Thoracic aorta (tissue), 2 donors: ENCODE results near the gene COL25A1. TPM values are rescaled to one million over a fixed set of nuclear protein-coding genes. Genes with fewer than 3 reads are reported as not detected.
A peak's percentile ranks its signal among the peaks of the same experiment; 100 is the strongest.

ENCODE experiments used
- ATAC-seq: fragments of 150-250 bp; one replicate; pipeline ENCODE4 v1.8.0; 2017; ENCODE audit warnings: low read depth; ENCODE audit not compliant: insufficient number of reproducible peaks, low FRiP score
- DNase-seq: peaks from one replicate; pipeline ENCODE4 v3.0.0-alpha.2; 2020; ENCODE audit warnings: low spot score
- H3K27ac ChIP-seq, 2 donors: fragments of 200-600 bp; sonication (generic); 1 replicate in 1 of 2; 2 replicates in 1 of 2; pipeline ENCODE4 v1.5.1; 2016; ENCODE audit warnings: mild to moderate bottlenecking in 2 of 2, moderate library complexity in 2 of 2
- H3K27me3 ChIP-seq: fragments of 200-600 bp; sonication (generic); replicated peaks from 2 replicates; pipeline ENCODE4 v1.6.0; 2016; ENCODE audit warnings: mild to moderate bottlenecking; ENCODE audit not compliant: insufficient read depth
- H3K36me3 ChIP-seq: fragments of 200-600 bp; sonication (generic); one replicate; pipeline ENCODE4 v1.5.1; 2016
- H3K4me1 ChIP-seq, 2 donors: fragments of 200-600 bp; sonication (generic); 1 replicate in 1 of 2; 2 replicates in 1 of 2; pipeline versions ENCODE4 v1.5.1 to v1.6.0; 2016; ENCODE audit warnings: low read depth in 2 of 2, mild to moderate bottlenecking in 1 of 2; ENCODE audit not compliant: control insufficient read depth in 1 of 2
- H3K4me3 ChIP-seq: fragments of 200-600 bp; sonication (generic); 2 replicates; pipeline ENCODE4 v1.5.1; 2016; ENCODE audit warnings: mild to moderate bottlenecking
- H3K9me3 ChIP-seq: fragments of 200-600 bp; sonication (generic); 2 replicates; pipeline ENCODE4 v1.5.1; 2016
- CTCF ChIP-seq: fragments of 200-600 bp; sonication (generic); IDR thresholded peaks from one replicate; pipeline ENCODE4 v1.5.1; 2019; ENCODE audit warnings: antibody characterized with exemption
- total RNA-seq, 2 donors: library from RNA; depleted of rRNA; stranded (reverse); fragments of >200 nt; gene quantifications; one replicate each; pipeline versions ENCODE4 v1.1.0 to v1.2.3, GENCODE V29; 2016

COL25A1 gene
- total RNA-seq, 2 donors from 2014 or later, result 0.42 to 0.81 TPM

GRCh38 chr4:108795733-108796132, 506.7 kb downstream of the COL25A1 start:
- no peaks in the 10 kb centered on the region for H3K9me3 ChIP-seq
- no peaks in the 10 kb centered on the region for H3K27me3 ChIP-seq
- no peak for DNase-seq
- no peaks in the 10 kb centered on the region for H3K36me3 ChIP-seq
- peak; percentile 52 for ATAC-seq
- TF ChIP-seq CTCF, result no peak
- H3K4me3 ChIP-seq, result peak overlapping the region; percentile 3
- H3K4me1 ChIP-seq, result peaks cover 5 to 12% of the 10 kb centered on the region in 2 donors
- H3K27ac ChIP-seq, result peak overlapping the region in 1 of 2 donors; percentile 37

- TF ChIP-seq CTCF, result no peak
- no peaks in the 10 kb centered on the region for H3K27me3 ChIP-seq
- ATAC-seq (no peak), DNase-seq (no peak)
- H3K27ac ChIP-seq, result no peak overlapping the region
- no peaks in the 10 kb centered on the region for H3K9me3 ChIP-seq
- H3K4me1 ChIP-seq, result peaks cover 5 to 12% of the 10 kb centered on the region in 2 donors
- H3K4me3 ChIP-seq, result no peak overlapping the region
- no peaks in the 10 kb centered on the region for H3K36me3 ChIP-seq
Measured at GRCh38 chr4:108794136-108794535, 508.3 kb downstream of the COL25A1 start.

- no peak for ATAC-seq
- no peak overlapping the region for H3K4me3 ChIP-seq
- H3K36me3 ChIP-seq, result no peaks in the 10 kb centered on the region
- H3K27ac ChIP-seq, result no peak overlapping the region
- no peaks in the 10 kb centered on the region for H3K9me3 ChIP-seq
- H3K4me1 ChIP-seq, result peaks cover 5 to 12% of the 10 kb centered on the region in 2 donors
- no peak for DNase-seq
- H3K27me3 ChIP-seq, result no peaks in the 10 kb centered on the region
- no peak for TF ChIP-seq CTCF
Measured at GRCh38 chr4:108793415-108793814, 509.0 kb downstream of the COL25A1 start.

GRCh38 chr4:108788731-108789130, 513.7 kb downstream of the COL25A1 start:
- Histone ChIP-seq H3K4me3 (no peak overlapping the region), H3K27me3 (no peaks in the 10 kb centered on the region), H3K9me3 (no peaks in the 10 kb centered on the region), H3K36me3 (no peaks in the 10 kb centered on the region), H3K4me1 (no peaks in the 10 kb centered on the region), H3K27ac (no peak overlapping the region)
- ATAC-seq (no peak), DNase-seq (no peak)
- TF ChIP-seq CTCF, result no peak

GRCh38 chr4:108787724-108788123, 514.7 kb downstream of the COL25A1 start:
- ATAC-seq (no peak), DNase-seq (no peak)
- no peaks in the 10 kb centered on the region for H3K4me1 ChIP-seq
- H3K27ac ChIP-seq, result no peak overlapping the region
- no peak overlapping the region for H3K4me3 ChIP-seq
- no peaks in the 10 kb centered on the region for H3K27me3 ChIP-seq
- no peaks in the 10 kb centered on the region for H3K36me3 ChIP-seq
- no peak for TF ChIP-seq CTCF
- no peaks in the 10 kb centered on the region for H3K9me3 ChIP-seq
